GM21367 (cell line): ENCODE measurements around the gene FKTN.

ENCODE experiments used
- ATAC-seq: cut with Tn5 transposase; IDR thresholded peaks from one replicate; pipeline ENCODE4 v1.9.1; 2021; ENCODE audit not compliant: unreplicated experiment

FKTN gene

GRCh38 chr9:105676351-105676923 is 118.5 kb downstream of the FKTN start:
- no peak for ATAC-seq

- ATAC-seq = no peak
Observed at GRCh38 chr9:105678163-105678562, 120.2 kb downstream of the FKTN start.

- ATAC-seq = no peak
Observed at GRCh38 chr9:105678781-105679180, 120.8 kb downstream of the FKTN start.

GRCh38 chr9:105679257-105680022 is 121.5 kb downstream of the FKTN start:
- ATAC-seq = no peak

GRCh38 chr9:105681313-105681712 is 123.4 kb downstream of the FKTN start:
- no peak for ATAC-seq

- no peak for ATAC-seq
Observed at GRCh38 chr9:105681724-105682123, 123.8 kb downstream of the FKTN start.

- ATAC-seq = no peak
Observed at GRCh38 chr9:105683688-105684275, 125.9 kb downstream of the FKTN start.

GRCh38 chr9:105686936-105687335 is 129.0 kb downstream of the FKTN start:
- ATAC-seq = no peak
